Endothelial cell of umbilical vein (primary cell): ENCODE data around the gene ACTG1.

Source experiments
- CTCF ChIP-seq, 2 donors: IDR thresholded peaks; 1 replicate in 1 of 2; 2 replicates in 1 of 2; pipeline ENCODE4 v1.5.1; 2011; ENCODE audit warnings: low read length in 2 of 2, mild to moderate bottlenecking in 2 of 2, moderate library complexity in 2 of 2, control low read depth in 1 of 2, inconsistent platforms in 1 of 2, low read depth in 1 of 2; ENCODE audit not compliant: insufficient read depth in 1 of 2; ENCODE audit errors: extremely low read depth in 1 of 2
- JUN ChIP-seq: IDR thresholded peaks from 2 replicates; pipeline ENCODE4 v1.6.1; 2011; ENCODE audit warnings: borderline replicate concordance, low read depth; ENCODE audit not compliant: insufficient read length, insufficient read depth

DNA sequence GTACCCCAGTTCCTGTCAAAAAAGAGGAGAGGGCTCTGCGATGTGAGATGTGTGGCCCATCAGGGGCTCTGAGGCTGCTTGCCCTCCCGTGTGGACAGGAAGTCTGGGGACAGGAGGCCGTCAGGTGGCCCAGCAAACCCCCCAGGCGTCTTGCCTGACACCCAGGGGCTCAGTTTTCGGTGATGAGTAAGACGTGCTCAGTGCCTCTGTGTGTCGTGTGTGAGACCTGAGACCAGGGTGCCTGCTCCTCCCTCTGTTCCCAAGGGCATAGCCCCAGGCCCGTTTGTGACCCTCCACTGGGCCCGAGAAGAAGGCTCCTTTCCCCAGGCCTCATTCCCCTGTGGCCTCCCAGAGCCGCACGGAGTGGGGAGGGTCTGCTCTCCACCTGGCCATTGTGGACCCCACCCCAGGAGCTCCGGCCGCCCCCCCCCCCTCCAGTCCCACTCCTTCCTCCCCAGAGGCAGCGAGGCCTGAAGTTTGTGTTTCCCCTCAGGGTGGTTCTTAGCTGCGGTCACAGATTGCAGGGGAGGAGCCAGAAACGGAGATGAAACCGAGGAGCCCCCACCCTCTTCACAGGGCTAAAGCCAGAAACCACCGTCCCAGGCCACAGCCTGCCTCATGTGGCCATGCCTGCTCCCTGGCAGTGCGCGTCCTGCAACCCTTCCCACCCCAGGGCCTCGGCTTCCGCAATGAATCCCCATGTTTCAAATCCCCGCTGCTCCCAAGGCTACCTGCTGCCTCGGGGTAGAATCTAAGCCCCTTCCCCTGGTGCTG lies 4.9 kb upstream of the ACTG1 start:
- TF ChIP-seq CTCF (IDR thresholded peaks at IDR 0.05; ENCODE audit: extremely low read depth in 1 of 2, insufficient read depth in 1 of 2, low read depth in 1 of 2, low read length in 2 of 2) (no peak), JUN (no peak)
